ENCODE measurements around the gene NR3C2. TPM values are rescaled to one million over a fixed set of nuclear protein-coding genes. Genes with fewer than 3 reads are reported as not detected.
A peak's percentile ranks its signal among the peaks of the same experiment; 100 is the strongest.

NR3C2 gene
- total and polyA plus RNA-seq, 10 of the 15 experiments (the other 5 are each of a cell fraction or from before 2014, with no cell fraction given), result 0.05 to 0.11 (median 0.08) TPM; not detected in 4

GRCh38 chr4:148441986-148442831 is at the start of gene NR3C2 (continued):
- peak; percentile 56 for TF ChIP-seq USF1 (IDR thresholded peaks at IDR 0.05; ENCODE audit: borderline replicate concordance, extremely low read length, insufficient read depth, low read depth, low read length)
- 0 out of 2 replicates have a peak, but pooled peaks have one; percentile 44 for TF ChIP-seq SIN3A (IDR thresholded peaks at IDR 0.05; ENCODE audit: low read depth, low read length)
- no peak; the same call in 1 of the 2 replicates for TF ChIP-seq SMARCA5 (IDR thresholded peaks at IDR 0.05)
- peak in 1 of 2 experiments; percentile 65; a peak in 2 of 4 replicates for TF ChIP-seq BHLHE40 (IDR thresholded peaks at IDR 0.05; ENCODE audit: borderline replicate concordance in 1 of 2, low read depth in 2 of 2, low read length in 1 of 2)
- peak; percentile 88 for TF ChIP-seq CREB1 (IDR thresholded peaks at IDR 0.05; ENCODE audit: low read depth)
- no peak for TF ChIP-seq ZBTB40 (IDR thresholded peaks at IDR 0.05; ENCODE audit: borderline replicate concordance)
- TF ChIP-seq ZSCAN29 (IDR thresholded peaks at IDR 0.05), result no peak
- TF ChIP-seq USF2 (IDR thresholded peaks at IDR 0.05; ENCODE audit: borderline replicate concordance, low read depth, low read length), result peak; percentile 74
- peak; percentile 96 for TF ChIP-seq SP1 (IDR thresholded peaks at IDR 0.05; ENCODE audit: low read depth, low read length)
- TF ChIP-seq YY1 (IDR thresholded peaks at IDR 0.05; ENCODE audit: low read depth, low read length), result peak; percentile 81
- TF ChIP-seq FOS (IDR thresholded peaks at IDR 0.05; ENCODE audit: borderline replicate concordance, extremely low read depth, insufficient read length), result peak; percentile 68
- no peak for TF ChIP-seq REST (IDR thresholded peaks at IDR 0.05; ENCODE audit: low read depth, low read length)
- TF ChIP-seq TARDBP (IDR thresholded peaks at IDR 0.05; ENCODE audit: borderline replicate concordance), result no peak
- no peak for TF ChIP-seq JUNB (IDR thresholded peaks at IDR 0.05)
- no peak for TF ChIP-seq NKRF (conservative IDR thresholded peaks at IDR 0.05)
